Measurements from ENCODE around the gene ZNF70.

Gene ZNF70

DNA sequence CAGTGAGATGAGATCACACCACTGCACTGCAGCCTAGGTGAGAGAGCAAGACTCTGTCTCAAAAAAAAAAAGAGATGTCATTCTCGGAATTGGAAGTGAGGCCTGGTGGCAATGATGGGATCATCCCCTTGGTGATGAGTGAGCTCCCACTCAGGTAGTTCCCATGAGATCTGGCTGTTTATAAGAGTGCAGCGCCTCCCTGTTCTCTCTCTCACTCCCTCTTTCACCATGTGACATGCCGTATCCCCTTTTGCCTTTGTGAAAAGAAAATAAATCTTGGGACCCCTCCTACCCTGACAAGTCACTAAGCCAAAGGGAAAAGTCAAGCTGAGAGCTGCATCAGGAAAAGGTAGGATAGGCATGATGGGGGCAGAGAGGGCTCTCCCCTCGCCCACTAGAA, 28.8 kb downstream of the ZNF70 start:
- H3K4me1 ChIP-seq: no peaks in the 10 kb centered on the region
- H3K27me3 ChIP-seq: no peaks in the 10 kb centered on the region
- no peak for DNase-seq
- TF ChIP-seq, protein P1, sequence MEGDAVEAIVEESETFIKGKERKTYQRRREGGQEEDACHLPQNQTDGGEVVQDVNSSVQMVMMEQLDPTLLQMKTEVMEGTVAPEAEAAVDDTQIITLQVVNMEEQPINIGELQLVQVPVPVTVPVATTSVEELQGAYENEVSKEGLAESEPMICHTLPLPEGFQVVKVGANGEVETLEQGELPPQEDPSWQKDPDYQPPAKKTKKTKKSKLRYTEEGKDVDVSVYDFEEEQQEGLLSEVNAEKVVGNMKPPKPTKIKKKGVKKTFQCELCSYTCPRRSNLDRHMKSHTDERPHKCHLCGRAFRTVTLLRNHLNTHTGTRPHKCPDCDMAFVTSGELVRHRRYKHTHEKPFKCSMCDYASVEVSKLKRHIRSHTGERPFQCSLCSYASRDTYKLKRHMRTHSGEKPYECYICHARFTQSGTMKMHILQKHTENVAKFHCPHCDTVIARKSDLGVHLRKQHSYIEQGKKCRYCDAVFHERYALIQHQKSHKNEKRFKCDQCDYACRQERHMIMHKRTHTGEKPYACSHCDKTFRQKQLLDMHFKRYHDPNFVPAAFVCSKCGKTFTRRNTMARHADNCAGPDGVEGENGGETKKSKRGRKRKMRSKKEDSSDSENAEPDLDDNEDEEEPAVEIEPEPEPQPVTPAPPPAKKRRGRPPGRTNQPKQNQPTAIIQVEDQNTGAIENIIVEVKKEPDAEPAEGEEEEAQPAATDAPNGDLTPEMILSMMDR (IDR thresholded peaks at IDR 0.05; ENCODE audit: low read depth, low read length): no peak
- H3K9me3 ChIP-seq: no peaks in the 10 kb centered on the region
- no peak overlapping the region for H3K4me3 ChIP-seq (ENCODE audit: low read depth, low read length)
- H3K36me3 ChIP-seq: no peaks in the 10 kb centered on the region

DNA sequence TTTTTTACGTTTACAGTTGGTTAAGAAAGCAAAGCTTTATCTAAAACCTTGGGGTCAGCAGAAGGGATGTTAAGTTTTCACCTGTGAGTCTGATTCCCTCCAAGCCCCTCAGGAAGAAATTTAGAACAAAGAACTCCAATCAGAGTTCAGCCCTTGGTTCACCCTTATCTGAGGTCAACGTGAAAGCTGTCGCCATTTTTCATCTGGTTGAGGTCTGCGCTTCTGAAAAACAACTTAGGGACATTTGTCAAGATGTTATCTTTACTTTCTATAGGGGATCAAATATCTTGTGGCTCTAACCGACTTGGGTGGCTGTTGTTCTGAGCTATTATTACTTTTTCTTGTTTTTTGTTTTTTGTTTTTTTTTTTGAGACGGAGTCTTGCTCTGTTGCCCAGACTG, 30.1 kb downstream of the ZNF70 start:
- Histone ChIP-seq H3K9me3 (no peaks in the 10 kb centered on the region), H3K36me3 (no peaks in the 10 kb centered on the region), H3K4me3 (ENCODE audit: low read depth, low read length) (no peak overlapping the region), H3K4me1 (no peaks in the 10 kb centered on the region), H3K27me3 (no peaks in the 10 kb centered on the region)
- TF ChIP-seq, protein P1 (IDR thresholded peaks at IDR 0.05; ENCODE audit: low read depth, low read length): no peak
- DNase-seq: no peak

DNA sequence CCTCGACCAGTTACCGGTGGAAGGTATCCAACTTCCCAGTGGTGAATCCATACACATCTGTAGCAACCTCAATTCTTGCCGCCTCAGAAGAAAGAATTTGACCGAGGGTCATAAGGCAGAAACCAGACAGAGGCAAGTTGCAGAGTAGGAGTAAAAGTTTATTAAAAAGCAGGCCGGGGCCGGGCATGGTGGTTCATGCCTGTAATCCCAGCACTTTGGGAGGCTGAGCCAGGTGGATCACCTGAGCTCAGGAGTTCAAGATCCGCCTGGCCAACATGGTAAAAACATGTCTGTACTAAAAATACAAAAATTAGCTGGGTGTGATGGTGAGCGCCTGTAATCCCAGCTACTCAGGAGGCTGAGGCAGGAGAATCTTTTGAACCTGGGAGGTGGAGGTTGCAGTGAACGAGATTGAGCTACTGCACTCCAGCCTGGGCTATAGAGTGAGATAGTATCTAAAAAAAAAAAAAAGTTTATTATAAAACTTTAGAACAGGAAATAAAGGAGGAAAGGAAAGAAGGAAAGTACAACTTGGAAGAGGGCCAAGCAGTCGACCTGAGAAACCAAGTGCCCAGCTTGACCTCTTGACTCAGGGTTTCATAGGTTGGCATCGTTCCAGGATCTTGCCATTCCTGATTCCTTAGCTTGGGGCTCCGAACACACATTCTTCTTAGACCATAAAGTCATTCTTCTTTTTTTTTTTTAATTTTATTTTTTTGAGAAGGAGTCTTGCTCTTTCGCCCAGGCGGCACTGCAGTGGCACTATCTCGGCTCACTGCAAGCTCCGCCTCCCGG, 32.3 kb downstream of the ZNF70 start:
- no peak for DNase-seq
- Histone ChIP-seq H3K9me3 (no peaks in the 10 kb centered on the region), H3K27me3 (no peaks in the 10 kb centered on the region)

DNA sequence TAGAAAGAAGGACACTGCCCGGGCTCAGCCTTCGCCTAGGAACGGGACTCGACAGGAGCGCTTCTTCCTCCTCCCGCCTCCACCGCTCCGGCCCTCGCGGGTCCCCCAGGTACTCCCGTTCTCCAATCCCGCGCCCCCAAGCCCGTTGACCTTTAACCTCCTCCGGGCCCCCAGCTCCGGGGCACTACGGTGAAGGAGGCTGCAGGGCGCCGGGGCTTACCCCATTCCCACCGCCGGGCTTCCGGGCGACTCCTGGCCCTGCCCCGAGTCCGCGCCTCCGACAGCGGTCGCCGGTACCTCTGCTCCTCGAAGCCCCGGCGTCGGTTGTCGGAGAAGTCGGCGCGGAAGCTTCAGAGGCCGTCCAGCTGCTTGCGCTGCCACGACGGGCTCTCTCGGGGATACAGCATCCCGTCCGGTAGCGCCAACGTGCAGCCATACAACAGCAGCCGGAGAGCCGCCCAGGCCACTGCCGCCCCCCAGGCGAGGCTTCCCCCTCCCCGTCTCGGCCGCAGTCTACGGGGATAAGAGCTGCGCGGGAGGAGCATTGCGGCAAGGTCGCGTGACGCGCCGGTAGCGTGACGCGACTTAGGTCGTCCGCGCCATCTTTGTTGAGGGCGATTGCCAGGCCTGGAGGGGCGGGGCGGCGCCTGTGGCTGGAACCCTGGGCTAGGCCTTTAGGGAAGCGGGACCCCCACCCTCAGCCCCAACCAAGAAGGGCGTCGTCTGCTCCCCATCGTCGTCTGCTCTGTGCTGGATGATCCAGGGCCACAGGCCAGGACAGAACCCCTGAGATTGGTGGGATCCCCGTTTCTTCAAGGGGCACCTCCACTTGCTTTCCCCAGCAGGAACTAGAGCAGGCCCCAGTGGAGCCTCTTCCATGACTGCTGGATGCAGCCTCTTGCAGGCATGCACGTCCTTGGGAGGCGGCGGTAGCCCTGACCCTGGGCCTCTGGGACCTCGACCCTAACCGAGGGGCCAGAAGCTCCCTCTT, 33.8 kb downstream of the ZNF70 start:
- Histone ChIP-seq H3K36me3 (peaks cover 16% of the 10 kb centered on the region), H3K9me3 (no peaks in the 10 kb centered on the region), H3K27me3 (no peaks in the 10 kb centered on the region), H3K4me3 (ENCODE audit: low read depth, low read length) (peak overlapping the region; percentile 87), H3K4me1 (no peaks in the 10 kb centered on the region)
- peak; percentile 90 for DNase-seq
- TF ChIP-seq, protein P1 (IDR thresholded peaks at IDR 0.05; ENCODE audit: low read depth, low read length): no peak

More for the DNA sequence above, 32.3 kb downstream of the ZNF70 start:
- TF ChIP-seq, protein P1 (IDR thresholded peaks at IDR 0.05; ENCODE audit: low read depth, low read length): no peak
- Histone ChIP-seq H3K4me3 (ENCODE audit: low read depth, low read length) (no peak overlapping the region), H3K4me1 (no peaks in the 10 kb centered on the region), H3K36me3 (peaks cover 13% of the 10 kb centered on the region)

DNA sequence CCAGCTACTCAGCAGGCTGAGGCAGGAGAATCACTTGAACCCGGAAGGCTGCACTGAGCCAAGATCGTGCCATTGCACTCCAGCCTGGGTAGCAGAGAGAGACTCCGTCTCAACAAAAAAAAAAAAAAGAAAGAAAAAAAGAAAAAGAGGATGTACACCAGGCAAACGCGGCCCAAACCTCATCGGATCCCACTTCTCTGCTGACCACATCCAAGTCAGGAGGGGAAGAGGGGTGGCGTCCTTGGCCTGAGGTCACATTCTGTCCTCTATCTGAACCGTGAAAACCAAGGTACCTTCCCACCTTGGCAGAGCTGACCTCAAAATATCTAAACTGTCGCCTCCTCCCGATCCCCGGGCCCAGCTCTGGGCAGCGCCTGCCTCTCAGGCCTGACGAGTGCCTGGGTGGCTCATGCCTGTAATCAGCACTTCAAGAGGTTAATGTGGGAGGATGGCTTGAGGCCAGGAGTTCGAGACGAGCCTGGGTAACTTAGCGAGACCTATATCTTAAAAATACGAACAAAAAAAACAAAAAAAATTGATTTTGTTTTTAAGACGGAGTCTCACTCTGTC, 35.0 kb downstream of the ZNF70 start:
- no peak for DNase-seq
- no peaks in the 10 kb centered on the region for H3K4me1 ChIP-seq
- TF ChIP-seq, protein P1 (IDR thresholded peaks at IDR 0.05; ENCODE audit: low read depth, low read length): no peak
- peaks cover 17% of the 10 kb centered on the region for H3K36me3 ChIP-seq
- H3K9me3 ChIP-seq: no peaks in the 10 kb centered on the region
- no peaks in the 10 kb centered on the region for H3K27me3 ChIP-seq
- peak overlapping the region; percentile 87 for H3K4me3 ChIP-seq (ENCODE audit: low read depth, low read length)
